ENCODE results near the gene TNKS1BP1. TPM values are rescaled to one million over a fixed set of nuclear protein-coding genes. Genes with fewer than 3 reads are reported as not detected.

Gene TNKS1BP1
- total and polyA plus RNA-seq, 2 experiments from 2014 or later, result 54.9 to 104 TPM

GRCh38 chr11:57370251-57370650, 45.5 kb upstream of the TNKS1BP1 start:
- WGBS (ENCODE audit: low lambda C conversion rate, missing lambda C conversion rate), result 70% methylated on average over 7 of the region's 7 CpGs
- Histone ChIP-seq H3K9me3 (ENCODE audit: low read depth) (no peaks in the 10 kb centered on the region), H3K4me2 (no peak overlapping the region), H2AFZ (no peak overlapping the region), H3K9me2 (replicated peaks; ENCODE audit: insufficient read depth) (no peaks in the 10 kb centered on the region), H3K27me3 (no peaks in the 10 kb centered on the region), H3K36me3 (replicated peaks; ENCODE audit: insufficient read depth, low read depth) (no peaks in the 10 kb centered on the region), H4K20me1 (ENCODE audit: insufficient read depth, poor library complexity, severe bottlenecking) (no peaks in the 10 kb centered on the region), H3K79me2 (no peaks in the 10 kb centered on the region), H3K4me3 (no peak overlapping the region), H3K4me1 (ENCODE audit: insufficient read depth) (no peaks in the 10 kb centered on the region), H3K27ac (no peak overlapping the region)
- TF ChIP-seq, protein P1, sequence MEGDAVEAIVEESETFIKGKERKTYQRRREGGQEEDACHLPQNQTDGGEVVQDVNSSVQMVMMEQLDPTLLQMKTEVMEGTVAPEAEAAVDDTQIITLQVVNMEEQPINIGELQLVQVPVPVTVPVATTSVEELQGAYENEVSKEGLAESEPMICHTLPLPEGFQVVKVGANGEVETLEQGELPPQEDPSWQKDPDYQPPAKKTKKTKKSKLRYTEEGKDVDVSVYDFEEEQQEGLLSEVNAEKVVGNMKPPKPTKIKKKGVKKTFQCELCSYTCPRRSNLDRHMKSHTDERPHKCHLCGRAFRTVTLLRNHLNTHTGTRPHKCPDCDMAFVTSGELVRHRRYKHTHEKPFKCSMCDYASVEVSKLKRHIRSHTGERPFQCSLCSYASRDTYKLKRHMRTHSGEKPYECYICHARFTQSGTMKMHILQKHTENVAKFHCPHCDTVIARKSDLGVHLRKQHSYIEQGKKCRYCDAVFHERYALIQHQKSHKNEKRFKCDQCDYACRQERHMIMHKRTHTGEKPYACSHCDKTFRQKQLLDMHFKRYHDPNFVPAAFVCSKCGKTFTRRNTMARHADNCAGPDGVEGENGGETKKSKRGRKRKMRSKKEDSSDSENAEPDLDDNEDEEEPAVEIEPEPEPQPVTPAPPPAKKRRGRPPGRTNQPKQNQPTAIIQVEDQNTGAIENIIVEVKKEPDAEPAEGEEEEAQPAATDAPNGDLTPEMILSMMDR (IDR thresholded peaks at IDR 0.05; ENCODE audit: poor library complexity), result no peak
- TF ChIP-seq EZH2phosphoT487 (IDR thresholded peaks at IDR 0.05; ENCODE audit: low read depth, severe bottlenecking, unreplicated experiment), result no peak
- no peak for TF ChIP-seq EZH2 (IDR thresholded peaks at IDR 0.05; ENCODE audit: borderline replicate concordance)
- DNase-seq (ENCODE audit: low spot score), result no peak

DNA sequence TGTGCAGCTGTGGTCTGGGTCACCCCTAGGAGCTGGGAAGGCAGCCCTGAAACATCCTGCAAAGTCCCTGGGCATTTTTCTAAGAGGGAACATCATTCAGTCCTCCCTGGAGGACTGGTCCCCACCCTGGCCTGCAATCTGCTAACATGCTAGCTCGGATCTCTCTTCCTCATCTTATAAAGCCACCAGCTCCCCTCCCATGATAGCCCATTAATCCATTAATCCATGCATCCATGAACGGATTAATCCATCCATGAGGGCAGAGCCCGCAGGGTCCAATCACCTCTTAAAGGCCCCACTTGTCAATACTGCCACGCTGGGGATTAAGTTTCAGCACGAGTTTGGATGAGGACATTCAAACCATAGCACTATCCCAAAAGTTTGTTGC, 44.1 kb upstream of the TNKS1BP1 start:
- no peaks in the 10 kb centered on the region for H3K9me3 ChIP-seq (ENCODE audit: low read depth)
- H3K27ac ChIP-seq, result no peak overlapping the region
- H3K4me2 ChIP-seq, result no peak overlapping the region
- H4K20me1 ChIP-seq (ENCODE audit: insufficient read depth, poor library complexity, severe bottlenecking), result no peaks in the 10 kb centered on the region
- 84% methylated on average over 5 of the region's 5 CpGs for WGBS (ENCODE audit: low lambda C conversion rate, missing lambda C conversion rate)
- H3K79me2 ChIP-seq, result no peaks in the 10 kb centered on the region
- no peaks in the 10 kb centered on the region for H3K4me1 ChIP-seq (ENCODE audit: insufficient read depth)
- no peaks in the 10 kb centered on the region for H3K27me3 ChIP-seq
- DNase-seq (ENCODE audit: low spot score), result no peak
- H3K9me2 ChIP-seq (replicated peaks; ENCODE audit: insufficient read depth), result no peaks in the 10 kb centered on the region
- TF ChIP-seq EZH2phosphoT487 (IDR thresholded peaks at IDR 0.05; ENCODE audit: low read depth, severe bottlenecking, unreplicated experiment), result no peak
- TF ChIP-seq EZH2 (IDR thresholded peaks at IDR 0.05; ENCODE audit: borderline replicate concordance), result no peak
- TF ChIP-seq, protein P1 (IDR thresholded peaks at IDR 0.05; ENCODE audit: poor library complexity), result no peak
- H2AFZ ChIP-seq, result no peak overlapping the region
- no peak overlapping the region for H3K4me3 ChIP-seq
- H3K36me3 ChIP-seq (replicated peaks; ENCODE audit: insufficient read depth, low read depth), result no peaks in the 10 kb centered on the region

DNA sequence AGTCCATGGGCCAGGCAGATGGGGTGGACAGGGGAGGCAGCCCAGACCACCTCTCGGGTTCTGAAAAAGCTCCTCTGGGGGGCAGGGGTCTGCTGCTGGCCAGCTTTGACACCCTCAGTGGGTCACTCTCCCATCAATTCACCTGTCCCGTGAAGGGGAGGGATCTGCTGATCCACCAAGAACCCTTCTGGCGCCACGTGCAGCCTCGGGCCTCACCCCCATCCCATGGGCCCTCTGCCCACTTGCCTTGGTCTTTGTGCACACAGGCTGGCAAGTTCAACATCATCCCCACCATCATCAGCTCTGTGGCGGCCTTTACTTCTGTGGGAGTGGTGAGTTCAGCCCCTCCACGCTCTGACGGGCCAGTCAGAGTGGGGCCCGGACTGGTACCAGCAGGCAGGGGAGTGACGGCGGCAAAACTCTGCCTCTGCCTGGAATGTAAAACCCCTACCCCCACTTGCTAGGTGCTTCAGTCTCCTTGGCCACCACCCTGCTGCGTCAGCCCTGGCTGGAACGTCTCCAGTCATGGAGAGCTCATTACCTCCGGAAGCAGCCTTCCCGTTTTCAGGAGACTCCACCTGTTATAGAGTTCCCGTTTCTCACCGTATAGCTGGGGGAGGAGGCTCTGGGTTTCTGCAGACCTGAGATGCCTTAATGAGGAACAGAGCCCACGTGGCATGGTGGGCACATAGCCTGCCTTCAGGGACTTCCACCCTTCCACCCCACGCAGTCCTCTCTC, 43.5 kb upstream of the TNKS1BP1 start:
- Histone ChIP-seq H3K36me3 (replicated peaks; ENCODE audit: insufficient read depth, low read depth) (no peaks in the 10 kb centered on the region), H3K27ac (no peak overlapping the region), H3K4me1 (ENCODE audit: insufficient read depth) (no peaks in the 10 kb centered on the region), H2AFZ (no peak overlapping the region), H3K79me2 (no peaks in the 10 kb centered on the region), H3K9me2 (replicated peaks; ENCODE audit: insufficient read depth) (no peaks in the 10 kb centered on the region), H3K9me3 (ENCODE audit: low read depth) (no peaks in the 10 kb centered on the region), H3K4me2 (no peak overlapping the region), H3K4me3 (no peak overlapping the region), H3K27me3 (no peaks in the 10 kb centered on the region), H4K20me1 (ENCODE audit: insufficient read depth, poor library complexity, severe bottlenecking) (no peaks in the 10 kb centered on the region)
- TF ChIP-seq EZH2 (IDR thresholded peaks at IDR 0.05; ENCODE audit: borderline replicate concordance) (no peak), EZH2phosphoT487 (IDR thresholded peaks at IDR 0.05; ENCODE audit: low read depth, severe bottlenecking, unreplicated experiment) (no peak)
- TF ChIP-seq, protein P1 (IDR thresholded peaks at IDR 0.05; ENCODE audit: poor library complexity), result no peak
- DNase-seq (ENCODE audit: low spot score), result no peak
- WGBS (ENCODE audit: low lambda C conversion rate, missing lambda C conversion rate), result 78% methylated on average over 19 of the region's 19 CpGs
